OCI-LY7 (cell line): ENCODE data around the gene PCYT2.

Source experiments
- CTCF ChIP-seq: fragments of 200-600 bp; sonication (generic); conservative IDR thresholded peaks from 2 replicates; pipeline ENCODE4 v1.5.1; 2014; ENCODE audit warnings: mild to moderate bottlenecking, antibody characterized with exemption, low read length, moderate library complexity, mixed read lengths
- EZH2phosphoT487 ChIP-seq: fragments of 200-600 bp; sonication (generic); IDR thresholded peaks from 2 replicates; pipeline ENCODE4 v1.6.1; 2018; ENCODE audit warnings: low read depth, borderline replicate concordance, mild to moderate bottlenecking, mixed run types, antibody characterized with exemption, low read length, moderate library complexity, mixed read lengths

- TF ChIP-seq CTCF (no peak), EZH2phosphoT487 (no peak)
Measured at GRCh38 chr17:81900181-81900820, 10.9 kb downstream of the PCYT2 start.
